ENCODE data around the gene LDB3. TPM values are rescaled to one million over a fixed set of nuclear protein-coding genes. Genes with fewer than 3 reads are reported as not detected.

LDB3 gene
- total RNA-seq, 4 donors from 2014 or later = 0.44 to 3.2 (median 0.98) TPM; not detected in 1

DNA sequence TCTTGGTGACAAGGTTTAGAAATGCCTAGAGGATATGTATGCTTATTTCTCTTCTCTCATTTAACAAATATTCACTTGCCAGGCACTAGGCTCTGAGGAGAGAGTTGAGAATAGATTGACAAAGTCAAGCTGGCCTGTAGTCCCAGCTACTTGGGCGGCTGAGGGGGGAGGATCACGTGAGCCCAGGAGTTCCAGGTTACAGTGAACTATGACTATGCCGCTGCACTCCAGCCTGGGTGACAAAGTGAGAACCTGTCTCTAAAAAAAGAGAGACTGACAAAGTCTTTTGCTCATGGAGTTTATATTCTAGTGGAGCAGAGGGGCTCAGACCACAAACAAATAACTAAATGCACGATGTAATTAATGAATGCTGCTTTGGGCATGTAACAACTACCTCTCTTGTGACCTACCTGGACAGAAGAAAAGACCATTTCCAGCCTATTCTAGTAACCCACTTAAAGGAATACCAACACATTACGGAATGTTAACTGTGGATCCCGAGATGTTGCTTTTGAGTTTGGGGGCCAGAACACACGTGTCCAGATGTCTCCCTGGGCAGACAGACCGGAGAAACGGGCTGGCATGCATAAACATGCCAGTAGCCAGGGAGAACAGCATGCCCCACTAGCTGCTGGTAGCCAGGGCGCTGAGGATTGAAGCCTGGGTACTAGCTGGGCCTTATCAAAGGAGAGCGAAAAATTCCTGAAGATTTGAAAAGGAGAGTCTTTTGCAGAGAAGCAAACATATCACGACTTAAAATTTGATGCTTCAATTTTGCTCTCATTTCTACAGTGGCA lies 85.5 kb downstream of the LDB3 start:
- 84% methylated on average over 12 of the region's 12 CpGs for WGBS

DNA sequence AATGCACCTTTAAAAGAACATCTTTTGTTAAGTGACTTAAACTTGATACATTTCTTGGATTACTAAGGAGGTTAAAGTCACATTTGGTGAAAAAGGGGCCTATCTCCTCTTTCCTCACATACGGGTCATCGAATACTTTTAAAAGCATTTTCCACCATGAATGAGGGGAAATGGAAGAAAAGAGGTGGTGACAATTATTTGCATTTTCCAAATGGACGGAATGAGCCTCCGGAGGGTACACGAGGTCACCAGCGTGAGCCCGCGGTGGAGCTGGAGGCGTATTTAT lies 87.1 kb downstream of the LDB3 start:
- Histone ChIP-seq H3K4me1 (peaks cover 28% of the 10 kb centered on the region), H3K4me3 (peak overlapping the region; percentile 82), H3K36me3 (no peaks in the 10 kb centered on the region), H3K9me3 (no peaks in the 10 kb centered on the region), H3K27me3 (no peaks in the 10 kb centered on the region), H3K27ac (peak overlapping the region; percentile 92)
- TF ChIP-seq POLR2A (IDR thresholded peaks at IDR 0.05) = no peak
- TF ChIP-seq POLR2AphosphoS5 (IDR thresholded peaks at IDR 0.05) = no peak
- TF ChIP-seq EP300 (IDR thresholded peaks at IDR 0.05) = no peak
- TF ChIP-seq, protein P1, sequence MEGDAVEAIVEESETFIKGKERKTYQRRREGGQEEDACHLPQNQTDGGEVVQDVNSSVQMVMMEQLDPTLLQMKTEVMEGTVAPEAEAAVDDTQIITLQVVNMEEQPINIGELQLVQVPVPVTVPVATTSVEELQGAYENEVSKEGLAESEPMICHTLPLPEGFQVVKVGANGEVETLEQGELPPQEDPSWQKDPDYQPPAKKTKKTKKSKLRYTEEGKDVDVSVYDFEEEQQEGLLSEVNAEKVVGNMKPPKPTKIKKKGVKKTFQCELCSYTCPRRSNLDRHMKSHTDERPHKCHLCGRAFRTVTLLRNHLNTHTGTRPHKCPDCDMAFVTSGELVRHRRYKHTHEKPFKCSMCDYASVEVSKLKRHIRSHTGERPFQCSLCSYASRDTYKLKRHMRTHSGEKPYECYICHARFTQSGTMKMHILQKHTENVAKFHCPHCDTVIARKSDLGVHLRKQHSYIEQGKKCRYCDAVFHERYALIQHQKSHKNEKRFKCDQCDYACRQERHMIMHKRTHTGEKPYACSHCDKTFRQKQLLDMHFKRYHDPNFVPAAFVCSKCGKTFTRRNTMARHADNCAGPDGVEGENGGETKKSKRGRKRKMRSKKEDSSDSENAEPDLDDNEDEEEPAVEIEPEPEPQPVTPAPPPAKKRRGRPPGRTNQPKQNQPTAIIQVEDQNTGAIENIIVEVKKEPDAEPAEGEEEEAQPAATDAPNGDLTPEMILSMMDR (IDR thresholded peaks at IDR 0.05) = no peak
- 6% methylated on average over 9 of the region's 9 CpGs for WGBS
- no peak for DNase-seq (ENCODE audit: low spot score in 2 of 2)

More for the DNA sequence above, 85.5 kb downstream of the LDB3 start:
- Histone ChIP-seq H3K4me1 (peaks cover 22% of the 10 kb centered on the region), H3K4me3 (no peak overlapping the region), H3K27ac (no peak overlapping the region), H3K9me3 (no peaks in the 10 kb centered on the region), H3K36me3 (no peaks in the 10 kb centered on the region), H3K27me3 (no peaks in the 10 kb centered on the region)
- DNase-seq (ENCODE audit: low spot score in 2 of 2) = no peak
- TF ChIP-seq POLR2AphosphoS5 (IDR thresholded peaks at IDR 0.05) = no peak
- TF ChIP-seq EP300 (IDR thresholded peaks at IDR 0.05) = no peak
- TF ChIP-seq, protein P1 (IDR thresholded peaks at IDR 0.05) = no peak
- TF ChIP-seq POLR2A (IDR thresholded peaks at IDR 0.05) = no peak

DNA sequence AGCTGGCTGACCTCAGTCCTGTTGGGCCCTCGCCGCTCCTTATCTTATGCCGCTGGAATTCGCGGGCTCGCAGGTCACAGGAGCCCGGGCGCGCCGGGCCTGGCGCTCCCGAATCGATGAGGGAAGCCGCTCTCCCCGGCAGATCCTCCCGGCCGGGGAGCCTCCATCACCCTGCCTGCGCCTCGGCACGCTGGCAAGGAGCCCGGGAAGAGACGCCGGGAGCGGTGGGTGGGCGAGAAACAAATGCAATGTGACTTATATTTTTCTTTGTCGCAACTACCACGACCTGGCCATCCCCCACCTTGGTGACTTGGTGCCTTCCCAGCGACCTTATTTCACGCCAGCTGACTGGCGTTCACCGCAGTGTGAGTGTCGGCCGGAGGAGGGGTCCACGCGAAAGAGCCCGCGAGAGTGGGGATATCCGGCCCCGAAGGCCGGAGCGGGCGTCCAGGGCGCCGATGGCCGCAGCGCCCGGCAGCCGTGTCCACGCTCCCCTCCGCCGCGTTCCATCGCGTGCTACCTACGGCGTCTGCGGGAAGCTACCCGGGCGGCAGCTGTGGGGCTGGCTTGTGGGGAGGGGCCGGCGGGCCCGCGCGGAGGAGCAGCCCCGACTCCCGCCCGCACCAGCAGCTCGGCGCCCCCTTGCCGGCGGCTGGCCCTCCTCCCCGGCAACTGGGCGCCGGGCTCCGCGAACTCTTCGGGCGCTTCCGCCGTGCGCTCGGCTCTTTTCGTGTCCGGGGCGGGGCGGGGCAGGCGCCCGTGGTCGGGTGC lies 87.6 kb downstream of the LDB3 start:
- no peaks in the 10 kb centered on the region for H3K36me3 ChIP-seq
- DNase-seq (ENCODE audit: low spot score in 2 of 2) = peak; percentile 86 to 89
- H3K4me3 ChIP-seq = peak overlapping the region; percentile 82
- TF ChIP-seq, protein P1 (IDR thresholded peaks at IDR 0.05) = no peak
- peak in 1 of 2 donors; percentile 27 for TF ChIP-seq POLR2A (IDR thresholded peaks at IDR 0.05)
- peak in 1 of 3 donors; percentile 2 for TF ChIP-seq POLR2AphosphoS5 (IDR thresholded peaks at IDR 0.05)
- no peak for TF ChIP-seq EP300 (IDR thresholded peaks at IDR 0.05)
- H3K4me1 ChIP-seq = peaks cover 28% of the 10 kb centered on the region
- no peaks in the 10 kb centered on the region for H3K27me3 ChIP-seq
- 3% methylated on average over 16 of the region's 89 CpGs for WGBS
- no peaks in the 10 kb centered on the region for H3K9me3 ChIP-seq
- H3K27ac ChIP-seq = peak overlapping the region; percentile 92

DNA sequence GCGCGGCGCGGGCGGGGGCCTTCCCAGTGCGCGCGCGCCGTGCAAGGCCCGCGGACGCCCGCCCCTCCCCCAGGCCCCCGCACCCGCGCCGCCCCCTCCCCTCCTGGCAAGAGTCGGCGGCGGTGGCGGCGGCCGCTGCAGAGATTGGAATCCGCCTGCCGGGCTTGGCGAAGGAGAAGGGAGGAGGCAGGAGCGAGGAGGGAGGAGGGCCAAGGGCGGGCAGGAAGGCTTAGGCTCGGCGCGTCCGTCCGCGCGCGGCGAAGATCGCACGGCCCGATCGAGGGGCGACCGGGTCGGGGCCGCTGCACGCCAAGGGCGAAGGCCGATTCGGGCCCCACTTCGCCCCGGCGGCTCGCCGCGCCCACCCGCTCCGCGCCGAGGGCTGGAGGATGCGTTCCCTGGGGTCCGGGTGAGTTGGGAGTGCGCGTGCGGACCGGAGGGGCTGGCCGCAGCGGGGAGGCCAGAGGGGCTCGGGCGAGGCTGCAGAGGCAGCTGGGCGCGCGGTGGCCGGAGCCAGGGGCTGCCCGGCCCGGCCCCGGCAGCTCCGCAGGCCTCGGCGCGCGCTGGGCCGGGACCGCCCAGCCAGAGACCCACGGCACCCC lies 88.3 kb downstream of the LDB3 start, which contains the start of gene BMPR1A:
BMPR1A (plus strand) TSS at position 109 of the 602 bp plus-strand sequence. CDS start 119,400 bp downstream, outside the sequence.
- H3K27ac ChIP-seq = peak within 1 kb of the TSS; percentile 92
- 0% methylated on average over 6 of the region's 85 CpGs for WGBS
- peak within 1 kb of the TSS; percentile 82 for H3K4me3 ChIP-seq
- peaks cover 28% of the 10 kb centered on the region for H3K4me1 ChIP-seq
- no peaks in the 10 kb centered on the region for H3K9me3 ChIP-seq
- TF ChIP-seq POLR2A (IDR thresholded peaks at IDR 0.05) (no peak), EP300 (IDR thresholded peaks at IDR 0.05) (no peak), POLR2AphosphoS5 (IDR thresholded peaks at IDR 0.05) (no peak)
- TF ChIP-seq, protein P1 (IDR thresholded peaks at IDR 0.05) = no peak
- H3K36me3 ChIP-seq = no peaks in the 10 kb centered on the region
- no peaks in the 10 kb centered on the region for H3K27me3 ChIP-seq
- DNase-seq (ENCODE audit: low spot score in 2 of 2) = peak in 1 of 2 donors; percentile 87
